ENCODE measurements around the gene TELO2.

DNA sequence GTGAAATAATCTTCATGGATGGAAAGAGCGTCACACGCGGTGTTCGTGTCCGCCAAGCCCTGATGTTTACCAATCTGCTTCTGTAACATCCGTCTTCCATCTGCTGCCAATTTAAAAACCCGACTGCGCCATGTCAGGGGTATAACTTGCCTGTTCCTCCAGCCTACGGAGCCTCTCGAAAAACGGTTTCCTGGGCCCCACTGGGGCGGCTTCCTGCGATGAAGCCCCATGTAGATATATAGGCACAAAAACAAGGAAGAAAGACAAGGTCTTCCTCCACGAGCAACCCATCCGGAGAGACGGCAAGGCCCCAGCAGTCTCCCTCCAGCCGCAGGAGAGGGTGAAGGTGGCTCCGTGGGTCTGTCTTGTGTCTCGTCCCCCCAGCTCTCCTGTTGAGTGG lies 4.5 kb upstream of the TELO2 start, which contains the start of gene PTX4:
- TF ChIP-seq, protein P1, sequence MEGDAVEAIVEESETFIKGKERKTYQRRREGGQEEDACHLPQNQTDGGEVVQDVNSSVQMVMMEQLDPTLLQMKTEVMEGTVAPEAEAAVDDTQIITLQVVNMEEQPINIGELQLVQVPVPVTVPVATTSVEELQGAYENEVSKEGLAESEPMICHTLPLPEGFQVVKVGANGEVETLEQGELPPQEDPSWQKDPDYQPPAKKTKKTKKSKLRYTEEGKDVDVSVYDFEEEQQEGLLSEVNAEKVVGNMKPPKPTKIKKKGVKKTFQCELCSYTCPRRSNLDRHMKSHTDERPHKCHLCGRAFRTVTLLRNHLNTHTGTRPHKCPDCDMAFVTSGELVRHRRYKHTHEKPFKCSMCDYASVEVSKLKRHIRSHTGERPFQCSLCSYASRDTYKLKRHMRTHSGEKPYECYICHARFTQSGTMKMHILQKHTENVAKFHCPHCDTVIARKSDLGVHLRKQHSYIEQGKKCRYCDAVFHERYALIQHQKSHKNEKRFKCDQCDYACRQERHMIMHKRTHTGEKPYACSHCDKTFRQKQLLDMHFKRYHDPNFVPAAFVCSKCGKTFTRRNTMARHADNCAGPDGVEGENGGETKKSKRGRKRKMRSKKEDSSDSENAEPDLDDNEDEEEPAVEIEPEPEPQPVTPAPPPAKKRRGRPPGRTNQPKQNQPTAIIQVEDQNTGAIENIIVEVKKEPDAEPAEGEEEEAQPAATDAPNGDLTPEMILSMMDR (IDR thresholded peaks at IDR 0.05) = no peak
- TF ChIP-seq POLR2A (IDR thresholded peaks at IDR 0.05) = no peak
